HepG2 (cell line): Measurements from ENCODE around the gene MTTP. TPM values are rescaled to one million over a fixed set of nuclear protein-coding genes. Genes with fewer than 3 reads are reported as not detected.

Experiments used
- ELF1 ChIP-seq: sonication (generic); formaldehyde crosslinking; IDR thresholded peaks from 2 replicates; pipeline ENCODE4 v1.4.0; 2020; ENCODE audit warnings: missing genetic modification reagents
- JUND ChIP-seq: sonication (generic); formaldehyde crosslinking; IDR thresholded peaks from 2 replicates; pipeline ENCODE4 v1.8.0; 2022; ENCODE audit warnings: mild to moderate bottlenecking, missing genetic modification reagents
- KAT7 ChIP-seq: IDR thresholded peaks from 2 replicates; pipeline ENCODE4 v1.6.1; 2018; ENCODE audit warnings: borderline replicate concordance, missing compliant biosample characterization
- LBX2 ChIP-seq: sonication (generic); formaldehyde crosslinking; IDR thresholded peaks from 2 replicates; pipeline ENCODE4 v1.5.0; 2020; ENCODE audit warnings: missing genetic modification reagents, mild to moderate bottlenecking, borderline replicate concordance
- MEF2D ChIP-seq: sonication (generic); formaldehyde crosslinking; IDR thresholded peaks from 2 replicates; pipeline ENCODE4 v1.5.1; 2020; ENCODE audit warnings: mild to moderate bottlenecking, missing genetic modification reagents
- NR2C2 ChIP-seq: sonication (generic); formaldehyde crosslinking; IDR thresholded peaks from 2 replicates; pipeline ENCODE4 v1.4.0; 2020; ENCODE audit warnings: missing genetic modification reagents, mild to moderate bottlenecking, moderate library complexity, borderline replicate concordance
- RARA ChIP-seq: IDR thresholded peaks from 2 replicates; pipeline ENCODE4 v1.6.1; 2016; ENCODE audit warnings: missing genetic modification reagents, missing compliant biosample characterization
- TCF7 ChIP-seq: sonication (generic); IDR thresholded peaks from 2 replicates; pipeline ENCODE4 v1.6.1; 2016; ENCODE audit warnings: antibody characterized with exemption, low read depth
- THYN1 ChIP-seq: sonication (generic); formaldehyde crosslinking; IDR thresholded peaks from 2 replicates; pipeline ENCODE4 v1.8.1; 2023; ENCODE audit warnings: low read depth, mild to moderate bottlenecking, moderate library complexity, missing genetic modification reagents, borderline replicate concordance
- ZBTB40 ChIP-seq, 2 experiments: fragments of 450-650 bp in 1 of 2; sonication (generic) in 1 of 2; formaldehyde crosslinking in 1 of 2; IDR thresholded peaks; 2 replicates each; pipeline versions ENCODE4 v1.6.1 to v1.8.0; 2016 to 2022; ENCODE audit warnings: antibody characterized with exemption in 1 of 2, mild to moderate bottlenecking in 1 of 2, missing genetic modification reagents in 1 of 2
- ZKSCAN1 ChIP-seq: fragments of 150-350 bp; IDR thresholded peaks from 2 replicates; pipeline ENCODE4 v1.6.1; 2014; ENCODE audit warnings: low read length
- ZNF547 ChIP-seq: sonication (generic); formaldehyde crosslinking; IDR thresholded peaks from 2 replicates; pipeline ENCODE4 v1.5.1; 2020; ENCODE audit warnings: mild to moderate bottlenecking, missing genetic modification reagents
- ZNF607 ChIP-seq: sonication (generic); formaldehyde crosslinking; IDR thresholded peaks from 2 replicates; pipeline ENCODE4 v1.5.1; 2020; ENCODE audit warnings: missing genetic modification reagents, mild to moderate bottlenecking, borderline replicate concordance
- polyA plus RNA-seq, 8 experiments: library from polyadenylated mRNA; depleted of rRNA in 3 of 8; stranded (reverse) in 7 of 8; unstranded in 1 of 8; fragments of >200 nt; fragmentation: Illumina TruSeq in 4 of 8; extraction: Trizol in 4 of 8; gene quantifications; 2 replicates each; pipeline versions ENCODE4 v1.2.1 to v1.2.3, GENCODE V29; 2011 to 2016; ENCODE audit warnings: low read depth in 4 of 8, missing spikeins in 1 of 8, mixed read lengths in 1 of 8; ENCODE audit not compliant: insufficient read depth in 1 of 8
- total RNA-seq, 5 experiments: library from RNA; depleted of rRNA; stranded (reverse); fragments of >200 nt; fragmentation: Illumina TruSeq; extraction: Trizol; gene quantifications; 2 replicates each; pipeline ENCODE4 v1.2.3, GENCODE V29; 2016; ENCODE audit warnings: low read depth in 1 of 5
- TF ChIP-seq, protein P1 (sequence below): sonication (generic); formaldehyde crosslinking; IDR thresholded peaks from 2 replicates; pipeline ENCODE4; 2020; ENCODE audit warnings: missing genetic modification reagents, mild to moderate bottlenecking, borderline replicate concordance
- TF ChIP-seq, protein P2 (sequence below): sonication (generic); formaldehyde crosslinking; IDR thresholded peaks from 2 replicates; pipeline ENCODE4 v1.5.0; 2020; ENCODE audit warnings: missing genetic modification reagents

MTTP gene
- total and polyA plus RNA-seq, 2 of the 13 experiments (the other 11 are each of a cell fraction or from before 2014, with no cell fraction given), result 84.7 to 102 TPM

DNA sequence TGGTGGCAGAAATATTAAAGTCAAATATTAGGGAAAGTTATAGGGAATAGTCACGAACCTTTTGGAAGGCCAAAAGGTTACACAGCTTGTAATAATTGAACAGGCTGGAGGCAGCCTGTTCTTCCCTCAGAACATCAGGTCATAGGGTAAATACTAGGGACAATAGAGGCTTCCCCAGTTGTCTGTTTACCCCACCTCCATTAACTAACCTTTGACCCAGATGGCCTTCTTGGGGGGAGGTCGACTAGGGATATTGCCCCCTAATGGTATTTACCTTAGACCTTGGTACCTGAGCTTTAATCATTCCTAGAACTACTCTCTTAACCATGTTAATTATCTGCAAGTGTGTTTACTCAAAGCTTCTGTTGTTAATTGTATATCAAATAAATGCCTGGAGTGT lies 37.8 kb upstream of the MTTP start (continued):
- TF ChIP-seq ZBTB40 (IDR thresholded peaks at IDR 0.05), result no peak
- no peak for TF ChIP-seq ZBTB40 (CRISPR knock-in tag; IDR thresholded peaks at IDR 0.05)
- TF ChIP-seq THYN1 (CRISPR knock-in tag), result no peak
- TF ChIP-seq ZNF547 (CRISPR knock-in tag), result no peak
- no peak for TF ChIP-seq ELF1
- no peak for TF ChIP-seq NR2C2 (CRISPR knock-in tag)
- no peak for TF ChIP-seq JUND (CRISPR knock-in tag)
- TF ChIP-seq, protein P1, sequence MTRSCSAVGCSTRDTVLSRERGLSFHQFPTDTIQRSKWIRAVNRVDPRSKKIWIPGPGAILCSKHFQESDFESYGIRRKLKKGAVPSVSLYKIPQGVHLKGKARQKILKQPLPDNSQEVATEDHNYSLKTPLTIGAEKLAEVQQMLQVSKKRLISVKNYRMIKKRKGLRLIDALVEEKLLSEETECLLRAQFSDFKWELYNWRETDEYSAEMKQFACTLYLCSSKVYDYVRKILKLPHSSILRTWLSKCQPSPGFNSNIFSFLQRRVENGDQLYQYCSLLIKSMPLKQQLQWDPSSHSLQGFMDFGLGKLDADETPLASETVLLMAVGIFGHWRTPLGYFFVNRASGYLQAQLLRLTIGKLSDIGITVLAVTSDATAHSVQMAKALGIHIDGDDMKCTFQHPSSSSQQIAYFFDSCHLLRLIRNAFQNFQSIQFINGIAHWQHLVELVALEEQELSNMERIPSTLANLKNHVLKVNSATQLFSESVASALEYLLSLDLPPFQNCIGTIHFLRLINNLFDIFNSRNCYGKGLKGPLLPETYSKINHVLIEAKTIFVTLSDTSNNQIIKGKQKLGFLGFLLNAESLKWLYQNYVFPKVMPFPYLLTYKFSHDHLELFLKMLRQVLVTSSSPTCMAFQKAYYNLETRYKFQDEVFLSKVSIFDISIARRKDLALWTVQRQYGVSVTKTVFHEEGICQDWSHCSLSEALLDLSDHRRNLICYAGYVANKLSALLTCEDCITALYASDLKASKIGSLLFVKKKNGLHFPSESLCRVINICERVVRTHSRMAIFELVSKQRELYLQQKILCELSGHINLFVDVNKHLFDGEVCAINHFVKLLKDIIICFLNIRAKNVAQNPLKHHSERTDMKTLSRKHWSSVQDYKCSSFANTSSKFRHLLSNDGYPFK (CRISPR knock-in tag), result no peak
- TF ChIP-seq MEF2D (CRISPR knock-in tag), result no peak
- TF ChIP-seq KAT7 (CRISPR knock-in tag), result no peak
- TF ChIP-seq RARA (CRISPR knock-in tag), result peak; percentile 31; the same call in 1 of the 2 replicates
- TF ChIP-seq LBX2 (CRISPR knock-in tag), result no peak
- TF ChIP-seq ZNF607, result no peak
- no peak for TF ChIP-seq ZKSCAN1
- 0 out of 2 replicates have a peak, but pooled peaks have one; percentile 13 for TF ChIP-seq TCF7
- TF ChIP-seq, protein P2, sequence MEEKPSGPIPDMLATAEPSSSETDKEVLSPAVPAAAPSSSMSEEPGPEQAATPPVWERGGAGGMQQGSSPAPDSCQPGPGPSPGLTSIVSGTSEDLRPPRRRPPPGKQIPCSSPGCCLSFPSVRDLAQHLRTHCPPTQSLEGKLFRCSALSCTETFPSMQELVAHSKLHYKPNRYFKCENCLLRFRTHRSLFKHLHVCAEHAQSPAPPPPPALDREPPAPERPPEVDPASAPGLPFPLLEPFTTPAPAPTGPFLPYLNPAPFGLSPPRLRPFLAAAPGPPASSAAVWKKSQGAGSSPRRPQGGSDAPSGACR (CRISPR knock-in tag), result no peak
